ENCODE measurements around the gene EMC1. TPM values are rescaled to one million over a fixed set of nuclear protein-coding genes. Genes with fewer than 3 reads are reported as not detected.
"Not testable (repeated sequence)": the region's sequence is repeated elsewhere in the genome, so short reads cannot be mapped to it uniquely, and the experiment has no call there.

Gene EMC1
- total RNA-seq, 3 donors from 2014 or later: 22.3 to 42.3 (median 32.3) TPM

DNA sequence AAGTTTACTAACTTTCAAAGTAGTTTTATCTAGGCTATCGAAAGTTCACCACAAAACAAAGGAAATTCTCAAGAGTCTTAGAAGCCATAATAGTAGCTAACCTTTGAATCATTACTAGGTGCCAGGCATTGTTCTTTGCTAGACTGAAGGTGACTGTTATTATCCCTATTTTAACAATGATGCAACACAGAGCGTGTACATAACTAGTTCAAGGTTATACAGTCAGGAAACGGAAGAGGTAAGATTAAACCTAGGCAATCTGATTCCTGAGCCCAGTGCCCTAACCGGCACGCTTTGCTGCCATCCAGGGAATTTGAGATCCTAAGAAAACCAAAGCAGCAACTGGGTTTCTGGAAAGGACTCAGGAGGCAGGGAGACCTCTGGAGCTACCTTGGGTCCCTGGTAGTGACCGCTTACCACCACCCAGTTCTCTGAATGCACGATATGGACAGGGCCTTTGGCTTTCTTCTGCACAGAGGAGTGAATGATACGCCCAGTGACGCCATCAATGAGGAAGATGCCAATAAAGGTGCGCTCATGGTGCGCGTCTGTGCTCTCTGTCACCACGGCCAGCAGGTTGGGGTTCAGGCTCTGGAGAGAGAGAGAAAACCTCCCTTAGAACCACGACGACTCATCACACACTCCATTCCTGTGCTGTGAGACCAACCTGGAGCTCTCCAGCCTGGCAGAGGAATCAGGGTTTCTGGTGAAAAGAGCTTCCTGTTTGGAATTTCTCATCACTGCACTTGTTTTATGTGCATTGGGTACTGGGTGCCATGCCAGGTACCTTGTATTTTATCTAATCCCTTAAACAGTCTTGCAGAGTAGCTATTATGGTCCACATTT, 28.1 kb downstream of the EMC1 start:
- H3K36me3 ChIP-seq: peaks cover 12% of the 10 kb centered on the region
- TF ChIP-seq POLR2A (IDR thresholded peaks at IDR 0.05): no peak

GRCh38 chr1:19222573-19222972, 28.8 kb downstream of the EMC1 start:
- TF ChIP-seq POLR2A (IDR thresholded peaks at IDR 0.05) (no peak), POLR2AphosphoS5 (IDR thresholded peaks at IDR 0.05) (no peak)
- TF ChIP-seq, protein P1, sequence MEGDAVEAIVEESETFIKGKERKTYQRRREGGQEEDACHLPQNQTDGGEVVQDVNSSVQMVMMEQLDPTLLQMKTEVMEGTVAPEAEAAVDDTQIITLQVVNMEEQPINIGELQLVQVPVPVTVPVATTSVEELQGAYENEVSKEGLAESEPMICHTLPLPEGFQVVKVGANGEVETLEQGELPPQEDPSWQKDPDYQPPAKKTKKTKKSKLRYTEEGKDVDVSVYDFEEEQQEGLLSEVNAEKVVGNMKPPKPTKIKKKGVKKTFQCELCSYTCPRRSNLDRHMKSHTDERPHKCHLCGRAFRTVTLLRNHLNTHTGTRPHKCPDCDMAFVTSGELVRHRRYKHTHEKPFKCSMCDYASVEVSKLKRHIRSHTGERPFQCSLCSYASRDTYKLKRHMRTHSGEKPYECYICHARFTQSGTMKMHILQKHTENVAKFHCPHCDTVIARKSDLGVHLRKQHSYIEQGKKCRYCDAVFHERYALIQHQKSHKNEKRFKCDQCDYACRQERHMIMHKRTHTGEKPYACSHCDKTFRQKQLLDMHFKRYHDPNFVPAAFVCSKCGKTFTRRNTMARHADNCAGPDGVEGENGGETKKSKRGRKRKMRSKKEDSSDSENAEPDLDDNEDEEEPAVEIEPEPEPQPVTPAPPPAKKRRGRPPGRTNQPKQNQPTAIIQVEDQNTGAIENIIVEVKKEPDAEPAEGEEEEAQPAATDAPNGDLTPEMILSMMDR (IDR thresholded peaks at IDR 0.05): no peak
- no peaks in the 10 kb centered on the region for H3K9me3 ChIP-seq
- no peak overlapping the region for H3K4me3 ChIP-seq
- DNase-seq (ENCODE audit: low spot score in 2 of 2): no peak
- H3K27ac ChIP-seq: no peak overlapping the region
- H3K27me3 ChIP-seq: no peaks in the 10 kb centered on the region
- intact Hi-C loops (cut with DNase I; ENCODE audit: low total_unique reads): no loop called here
- no peaks in the 10 kb centered on the region for H3K4me1 ChIP-seq
- peaks cover 12% of the 10 kb centered on the region for H3K36me3 ChIP-seq

More for the DNA sequence above, 28.1 kb downstream of the EMC1 start:
- Histone ChIP-seq H3K27me3 (no peaks in the 10 kb centered on the region), H3K27ac (no peak overlapping the region), H3K4me1 (no peaks in the 10 kb centered on the region), H3K9me3 (no peaks in the 10 kb centered on the region), H3K4me3 (no peak overlapping the region)
- DNase-seq (ENCODE audit: low spot score in 2 of 2): no peak
- intact Hi-C loops (cut with DNase I; ENCODE audit: low total_unique reads): no loop called here

DNA sequence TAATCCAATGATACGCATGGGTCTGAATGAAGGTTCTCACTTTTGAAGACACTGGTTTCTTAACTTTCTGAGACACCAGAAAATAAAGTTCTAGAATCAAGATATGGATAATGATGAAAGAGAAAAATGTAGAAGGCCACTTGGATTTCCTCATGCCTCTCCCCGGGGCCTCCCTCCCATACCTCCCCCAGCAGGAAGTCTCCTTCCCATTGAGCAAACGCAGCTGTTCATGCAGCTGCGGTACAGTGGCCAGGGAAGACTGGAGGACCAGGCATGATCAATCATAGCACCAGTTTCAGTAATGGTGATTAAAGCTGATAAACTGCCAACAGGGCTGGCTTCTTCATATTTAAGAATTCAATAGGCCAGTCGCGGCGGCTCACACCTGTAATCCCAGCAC, 30.3 kb downstream of the EMC1 start:
- Histone ChIP-seq H3K27me3 (no peaks in the 10 kb centered on the region), H3K4me1 (no peaks in the 10 kb centered on the region), H3K36me3 (peaks cover 8% of the 10 kb centered on the region), H3K27ac (no peak overlapping the region), H3K4me3 (no peak overlapping the region), H3K9me3 (no peaks in the 10 kb centered on the region)
- intact Hi-C loops (cut with DNase I; ENCODE audit: low total_unique reads): no loop called here
- no peak for DNase-seq (ENCODE audit: low spot score in 2 of 2)
- TF ChIP-seq POLR2A (IDR thresholded peaks at IDR 0.05) (no peak), POLR2AphosphoS5 (IDR thresholded peaks at IDR 0.05) (no peak)
- TF ChIP-seq, protein P1 (IDR thresholded peaks at IDR 0.05): no peak

DNA sequence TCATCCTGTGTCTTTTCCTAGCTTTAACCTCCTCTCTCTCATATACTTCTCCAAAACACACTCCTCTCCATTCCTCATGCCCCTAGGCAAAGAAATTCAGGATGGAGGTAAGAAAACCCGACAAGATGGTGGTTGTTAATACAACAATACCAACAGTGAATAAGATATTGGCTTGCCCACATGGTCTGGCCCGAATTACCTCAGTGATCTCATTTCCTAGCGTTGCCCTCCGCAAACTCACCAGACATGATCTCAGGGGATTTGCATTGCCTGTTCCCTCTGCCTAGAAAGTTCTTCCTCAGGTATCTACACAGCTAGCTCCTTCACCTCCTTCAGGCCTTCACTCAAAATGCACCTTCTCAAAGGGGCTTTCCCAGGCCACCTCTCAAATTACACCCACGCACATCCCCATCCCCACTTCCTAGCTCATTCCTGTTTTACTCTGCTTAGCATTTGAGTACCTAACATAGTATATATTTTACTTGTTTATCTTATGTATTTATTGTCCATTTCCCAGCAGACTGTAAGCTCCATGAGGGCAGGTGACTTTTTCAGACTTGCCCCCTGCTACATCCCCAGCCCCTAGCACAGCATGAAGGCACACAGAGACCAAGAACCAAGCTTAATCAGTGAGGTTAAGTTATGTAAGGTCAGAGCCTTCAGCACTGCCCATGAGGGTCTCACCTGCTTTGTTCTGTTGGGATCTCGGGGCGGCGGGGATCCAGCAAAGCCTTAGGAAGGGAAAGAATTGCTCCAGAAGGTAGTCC, 31.1 kb downstream of the EMC1 start:
- H3K27ac ChIP-seq: no peak overlapping the region
- DNase-seq (ENCODE audit: low spot score in 2 of 2): no peak
- no peaks in the 10 kb centered on the region for H3K9me3 ChIP-seq
- no peak overlapping the region for H3K4me3 ChIP-seq
- peaks cover 6% of the 10 kb centered on the region for H3K36me3 ChIP-seq
- no peaks in the 10 kb centered on the region for H3K27me3 ChIP-seq
- H3K4me1 ChIP-seq: no peaks in the 10 kb centered on the region
- intact Hi-C loops (cut with DNase I; ENCODE audit: low total_unique reads): no loop called here
- TF ChIP-seq POLR2A (IDR thresholded peaks at IDR 0.05): no peak
- TF ChIP-seq POLR2AphosphoS5 (IDR thresholded peaks at IDR 0.05): no peak
- TF ChIP-seq, protein P1 (IDR thresholded peaks at IDR 0.05): no peak

DNA sequence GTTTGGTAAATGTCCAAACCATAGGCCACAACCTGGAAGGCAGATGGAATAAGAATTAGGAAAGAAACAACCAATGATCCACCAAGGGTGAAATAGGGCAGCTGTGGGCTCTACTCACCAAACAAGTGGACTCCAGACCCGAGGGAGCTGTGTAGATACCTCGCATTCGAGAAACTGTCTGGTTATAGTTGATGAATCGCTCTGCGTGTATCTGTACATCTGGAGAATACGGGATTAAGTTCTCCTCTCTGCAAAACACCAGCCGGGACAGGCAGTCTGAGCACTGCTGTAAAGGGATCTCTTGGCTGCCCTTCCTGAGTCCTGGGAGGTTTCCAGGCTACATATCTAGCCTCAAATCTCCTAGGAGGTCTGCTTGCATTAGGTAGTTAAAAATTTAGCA, 31.9 kb downstream of the EMC1 start:
- Histone ChIP-seq H3K4me1 (no peaks in the 10 kb centered on the region), H3K9me3 (no peaks in the 10 kb centered on the region), H3K27ac (no peak overlapping the region), H3K27me3 (no peaks in the 10 kb centered on the region), H3K36me3 (peaks cover 6% of the 10 kb centered on the region), H3K4me3 (no peak overlapping the region)
- intact Hi-C loops (cut with DNase I; ENCODE audit: low total_unique reads): no loop called here
- TF ChIP-seq POLR2A (IDR thresholded peaks at IDR 0.05): no peak
- no peak for TF ChIP-seq POLR2AphosphoS5 (IDR thresholded peaks at IDR 0.05)
- TF ChIP-seq, protein P1 (IDR thresholded peaks at IDR 0.05): no peak
- DNase-seq (ENCODE audit: low spot score in 2 of 2): no peak

DNA sequence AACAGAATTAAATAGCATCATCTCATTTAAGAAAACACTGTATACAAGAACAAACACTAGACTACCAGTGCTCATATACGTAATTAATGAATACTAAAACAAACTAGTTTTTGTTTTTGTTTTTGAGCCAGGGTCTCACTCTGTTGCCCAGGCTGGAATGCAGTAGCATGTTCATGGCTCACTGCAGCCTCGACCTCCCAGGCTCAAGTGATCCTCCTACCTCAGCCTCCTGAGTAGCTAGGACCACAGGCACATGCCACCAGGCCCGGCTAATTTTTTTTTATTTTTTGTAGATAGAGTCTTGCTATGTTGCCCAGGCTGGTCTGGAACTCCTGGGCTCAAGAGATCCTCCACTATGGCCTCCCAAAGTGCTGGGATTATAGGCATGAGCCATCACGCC, 34.7 kb downstream of the EMC1 start:
- H3K36me3 ChIP-seq; H3K27me3 ChIP-seq; H3K4me3 ChIP-seq; DNase-seq (ENCODE audit: low spot score in 2 of 2); intact Hi-C loops (cut with DNase I; ENCODE audit: low total_unique reads); H3K9me3 ChIP-seq; H3K27ac ChIP-seq; H3K4me1 ChIP-seq: not testable (repeated sequence)

All from breast epithelium (tissue), 4 donors.